Fibroblast of the aortic adventitia (primary cell): ENCODE data around the gene LRRC25. TPM values are rescaled to one million over a fixed set of nuclear protein-coding genes. Genes with fewer than 3 reads are reported as not detected.
"Not testable (repeated sequence)": the region's sequence is repeated elsewhere in the genome, so short reads cannot be mapped to it uniquely, and the experiment has no call there.

ENCODE experiments used
- DNase-seq: peaks from one replicate; pipeline ENCODE4 v3.0.0-alpha.2; 2010; ENCODE audit warnings: low read depth
- H3K4me3 ChIP-seq: 2 replicates; pipeline ENCODE4 v1.5.1; 2011; ENCODE audit warnings: low read depth, mild to moderate bottlenecking, control low read depth, low read length, moderate library complexity
- CTCF ChIP-seq: IDR thresholded peaks from 2 replicates; pipeline ENCODE4 v1.5.1; 2011; ENCODE audit warnings: mild to moderate bottlenecking, low read length, control low read depth, inconsistent platforms; ENCODE audit not compliant: insufficient read depth
- total RNA-seq: library from RNA; depleted of rRNA; stranded (reverse); fragments of >200 nt; gene quantifications from 2 replicates; pipeline ENCODE4 v1.2.3, GENCODE V29; 2012; ENCODE audit warnings: low replicate concordance

Gene LRRC25
- total RNA-seq, 1 donor, result 0.09 TPM

DNA sequence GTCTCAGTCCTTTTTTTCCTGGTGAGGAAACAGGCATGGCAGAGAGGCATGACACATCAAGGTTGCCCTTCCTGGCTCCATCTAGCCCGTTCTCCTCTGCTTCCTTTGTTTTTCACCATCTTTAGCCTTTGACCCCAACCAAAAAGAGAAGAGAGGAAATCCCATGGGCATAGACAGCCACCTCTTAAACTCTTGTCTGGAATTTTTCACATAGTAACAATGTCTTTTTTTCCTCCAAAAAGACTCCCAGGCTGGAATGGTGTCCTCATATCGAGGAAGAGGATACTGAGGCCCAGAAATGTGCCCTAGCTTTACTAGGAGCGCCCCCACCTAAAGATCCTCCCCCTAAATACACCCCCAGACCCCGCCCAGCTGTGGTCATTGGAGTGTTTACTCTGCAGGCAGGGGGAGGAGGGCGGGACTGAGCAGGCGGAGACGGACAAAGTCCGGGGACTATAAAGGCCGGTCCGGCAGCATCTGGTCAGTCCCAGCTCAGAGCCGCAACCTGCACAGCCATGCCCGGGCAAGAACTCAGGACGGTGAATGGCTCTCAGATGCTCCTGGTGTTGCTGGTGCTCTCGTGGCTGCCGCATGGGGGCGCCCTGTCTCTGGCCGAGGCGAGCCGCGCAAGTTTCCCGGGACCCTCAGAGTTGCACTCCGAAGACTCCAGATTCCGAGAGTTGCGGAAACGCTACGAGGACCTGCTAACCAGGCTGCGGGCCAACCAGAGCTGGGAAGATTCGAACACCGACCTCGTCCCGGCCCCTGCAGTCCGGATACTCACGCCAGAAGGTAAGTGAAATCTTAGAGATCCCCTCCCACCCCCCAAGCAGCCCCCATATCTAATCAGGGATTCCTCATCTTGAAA lies 11.5 kb downstream of the LRRC25 start, which contains the start of gene GDF15:
TSS of gene GDF15 (plus strand) at position 484 of the 868 bp plus-strand sequence. CDS start at position 516, 32 bp downstream.
- peak within 1 kb of the TSS; percentile 78 for H3K4me3 ChIP-seq
- peak; percentile 88 for TF ChIP-seq CTCF
- DNase-seq, result peak; percentile 98

DNA sequence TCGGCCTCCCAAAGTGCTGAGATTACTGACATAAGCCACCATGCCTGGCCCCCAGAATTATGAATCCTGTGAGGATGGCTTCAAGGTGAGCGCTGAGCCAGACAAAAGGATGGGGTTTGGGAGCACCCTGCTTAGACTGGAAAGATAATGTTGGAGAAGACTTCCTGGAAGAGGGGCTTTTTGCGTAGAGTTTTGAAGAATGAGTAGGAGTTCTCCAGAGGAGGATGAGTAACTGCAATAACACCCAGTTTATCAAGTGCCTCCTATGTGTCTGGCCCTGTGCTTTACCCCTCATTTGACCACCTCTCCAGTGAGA lies 12.1 kb downstream of the LRRC25 start:
- TF ChIP-seq CTCF, result no peak
- no peak for DNase-seq
- no peak overlapping the region for H3K4me3 ChIP-seq

DNA sequence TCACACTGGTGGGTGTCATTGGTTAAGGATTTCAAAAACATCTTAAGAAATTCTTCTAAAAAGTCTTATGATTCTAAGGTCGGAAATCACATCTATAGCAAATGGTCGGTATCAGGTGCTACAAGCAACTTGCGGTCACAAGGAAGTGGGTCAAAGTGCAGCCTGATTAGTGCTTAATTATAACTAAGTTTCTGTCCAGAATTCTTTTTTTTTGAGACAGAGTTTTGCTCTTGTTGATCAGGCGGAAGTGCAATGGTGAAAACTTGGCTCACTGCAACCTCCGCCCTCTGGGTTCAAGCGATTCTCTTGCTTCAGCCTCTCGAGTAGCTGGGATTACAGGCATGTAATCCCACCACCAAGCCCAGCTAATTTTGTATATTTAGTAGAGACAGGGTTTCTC lies 12.6 kb downstream of the LRRC25 start:
- no peak for DNase-seq
- H3K4me3 ChIP-seq, result no peak overlapping the region
- TF ChIP-seq CTCF, result no peak

- DNase-seq, result not testable (repeated sequence)
Observed at GRCh38 chr19:18383622-18384021, 13.8 kb downstream of the LRRC25 start.

GRCh38 chr19:18380843-18381242 lies 16.6 kb downstream of the LRRC25 start:
- no peak overlapping the region for H3K4me3 ChIP-seq
- TF ChIP-seq CTCF, result no peak
- no peak for DNase-seq

More at GRCh38 chr19:18383622-18384021, 13.8 kb downstream of the LRRC25 start:
- H3K4me3 ChIP-seq, result not testable (repeated sequence)

DNA sequence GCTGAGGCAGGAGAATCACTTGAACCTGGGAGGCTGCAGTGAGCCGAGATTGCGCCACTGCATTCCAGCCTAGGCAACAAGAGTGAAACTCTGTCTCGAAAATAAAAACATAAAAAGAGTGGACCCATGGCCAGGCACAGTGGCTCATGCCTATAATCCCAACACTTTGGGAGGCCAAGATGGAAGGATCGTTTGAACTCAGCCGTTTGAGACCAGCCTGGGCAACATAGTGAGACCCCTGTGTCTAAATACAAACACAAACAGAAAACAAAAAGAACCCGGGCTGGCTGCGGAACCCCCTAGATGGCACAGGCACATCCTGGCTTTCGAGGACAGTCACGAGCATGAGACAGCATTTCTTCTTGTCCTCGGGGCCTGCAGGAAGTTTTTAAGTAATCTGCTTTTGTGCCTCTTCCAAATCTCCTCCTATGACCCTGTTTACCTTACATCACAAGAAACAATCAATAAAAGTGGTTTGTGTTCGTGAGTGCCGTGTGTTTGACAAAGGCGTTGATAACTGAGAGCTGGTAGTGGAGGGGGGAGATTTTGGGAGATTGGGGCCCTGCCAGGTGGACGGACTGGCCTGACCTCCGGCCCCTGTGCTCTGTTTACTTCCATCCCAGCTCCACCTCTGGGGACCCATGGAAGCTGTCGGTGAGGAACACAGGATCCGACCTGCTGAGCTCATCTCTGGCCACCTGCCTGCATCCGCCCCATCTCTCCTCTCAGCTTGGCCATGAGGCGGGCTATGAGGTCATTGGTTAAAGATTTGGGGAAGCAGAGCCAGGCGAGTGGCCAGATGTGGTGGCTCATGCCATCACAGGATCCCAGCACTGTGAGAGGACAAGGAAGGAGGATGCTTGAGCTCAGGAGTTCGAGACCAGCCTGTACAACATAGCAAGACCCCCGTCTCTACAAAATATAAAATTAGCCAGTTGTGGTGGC lies 17.3 kb downstream of the LRRC25 start:
- TF ChIP-seq CTCF, result no peak
- DNase-seq, result peak; percentile 97
- no peak overlapping the region for H3K4me3 ChIP-seq

DNA sequence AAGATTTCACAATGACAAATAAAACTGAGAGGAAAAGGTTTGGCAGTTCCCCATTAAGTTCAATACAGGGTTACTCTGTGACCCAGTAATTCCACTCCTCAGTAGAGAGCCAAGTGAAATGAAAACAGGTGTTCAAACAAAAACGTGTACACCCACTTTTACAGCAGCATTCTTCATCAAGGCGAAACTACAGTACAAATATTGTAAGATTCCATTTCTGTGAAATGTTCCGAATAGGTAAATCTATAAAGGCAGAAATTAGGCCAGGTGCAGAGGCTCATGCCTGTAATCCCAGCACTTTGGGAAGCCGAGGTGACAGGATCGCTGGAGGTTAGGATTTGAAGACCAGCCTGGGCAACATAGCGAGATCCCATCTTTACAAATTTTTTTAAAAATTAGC lies 20.4 kb downstream of the LRRC25 start:
- no peak overlapping the region for H3K4me3 ChIP-seq
- no peak for TF ChIP-seq CTCF
- DNase-seq, result no peak
